Nephron progenitor cell (in vitro differentiated cells): ENCODE measurements around the gene TMEM145.

Experiments
- DNase-seq: peaks from one replicate; pipeline ENCODE4 v3.0.0; 2021
- H3K27ac Mint-ChIP-seq: 2 replicates; pipeline ENCODE4 v1.8.0; 2021; ENCODE audit warnings: mild to moderate bottlenecking, moderate library complexity, mixed read lengths
- H3K27me3 Mint-ChIP-seq: 2 replicates; pipeline ENCODE4 v1.8.0; 2021; ENCODE audit warnings: mild to moderate bottlenecking, low read depth, mixed read lengths; ENCODE audit not compliant: poor library complexity
- H3K36me3 Mint-ChIP-seq: 2 replicates; pipeline ENCODE4 v1.8.0; 2021; ENCODE audit warnings: low read depth, mixed read lengths
- H3K4me1 Mint-ChIP-seq: 2 replicates; pipeline ENCODE4 v1.8.0; 2021; ENCODE audit warnings: mixed read lengths
- H3K4me3 Mint-ChIP-seq: 2 replicates; pipeline ENCODE4 v1.8.0; 2021; ENCODE audit warnings: mild to moderate bottlenecking, moderate library complexity, mixed read lengths
- H3K9me3 Mint-ChIP-seq: 2 replicates; pipeline ENCODE4 v1.8.0; 2021; ENCODE audit warnings: mild to moderate bottlenecking, moderate library complexity, mixed read lengths
- CTCF ChIP-seq: fragments of 200-600 bp; sonication (generic); IDR thresholded peaks from 2 replicates; pipeline ENCODE4 v1.5.0; 2021; ENCODE audit warnings: antibody characterized with exemption

Gene TMEM145

GRCh38 chr19:42293948-42294347 lies 19.2 kb upstream of the TMEM145 start:
- peaks cover 10% of the 10 kb centered on the region for H3K27me3 Mint-ChIP-seq
- peaks cover 23% of the 10 kb centered on the region for H3K36me3 Mint-ChIP-seq
- H3K27ac Mint-ChIP-seq: peak overlapping the region; percentile 57
- H3K9me3 Mint-ChIP-seq: no peaks in the 10 kb centered on the region
- TF ChIP-seq CTCF: no peak
- no peak overlapping the region for H3K4me3 Mint-ChIP-seq
- DNase-seq: no peak
- peaks cover 20% of the 10 kb centered on the region for H3K4me1 Mint-ChIP-seq

- DNase-seq: no peak
- H3K27me3 Mint-ChIP-seq: peaks cover 10% of the 10 kb centered on the region
- no peak for TF ChIP-seq CTCF
- peaks cover 19% of the 10 kb centered on the region for H3K4me1 Mint-ChIP-seq
- peak overlapping the region; percentile 45 for H3K27ac Mint-ChIP-seq
- no peak overlapping the region for H3K4me3 Mint-ChIP-seq
- no peaks in the 10 kb centered on the region for H3K9me3 Mint-ChIP-seq
- peaks cover 24% of the 10 kb centered on the region for H3K36me3 Mint-ChIP-seq
These were observed 18.5 kb upstream of the TMEM145 start for GRCh38 chr19:42294471-42295137.

- Mint-ChIP-seq H3K9me3 (no peaks in the 10 kb centered on the region), H3K27ac (peak overlapping the region; percentile 86), H3K27me3 (peaks cover 10% of the 10 kb centered on the region), H3K36me3 (peaks cover 28% of the 10 kb centered on the region), H3K4me3 (no peak overlapping the region), H3K4me1 (peaks cover 23% of the 10 kb centered on the region)
- TF ChIP-seq CTCF: no peak
- no peak for DNase-seq
These were observed 17.8 kb upstream of the TMEM145 start for GRCh38 chr19:42295342-42295741.

GRCh38 chr19:42295831-42296525 lies 17.1 kb upstream of the TMEM145 start:
- no peak overlapping the region for H3K27ac Mint-ChIP-seq
- DNase-seq: peak; percentile 93
- peaks cover 10% of the 10 kb centered on the region for H3K27me3 Mint-ChIP-seq
- TF ChIP-seq CTCF: peak; percentile 93
- no peaks in the 10 kb centered on the region for H3K9me3 Mint-ChIP-seq
- no peak overlapping the region for H3K4me3 Mint-ChIP-seq
- H3K4me1 Mint-ChIP-seq: peaks cover 23% of the 10 kb centered on the region
- H3K36me3 Mint-ChIP-seq: peaks cover 28% of the 10 kb centered on the region

GRCh38 chr19:42297039-42297438 lies 16.1 kb upstream of the TMEM145 start:
- Mint-ChIP-seq H3K4me1 (peaks cover 25% of the 10 kb centered on the region), H3K27ac (no peak overlapping the region), H3K36me3 (peaks cover 19% of the 10 kb centered on the region), H3K4me3 (no peak overlapping the region), H3K9me3 (no peaks in the 10 kb centered on the region), H3K27me3 (peaks cover 6% of the 10 kb centered on the region)
- no peak for DNase-seq
- no peak for TF ChIP-seq CTCF
